Stimulated activated naive CD8-positive, alpha-beta T cell treated with anti-CD3 and anti-CD28 coated beads, Interleukin-15, amount 100 ng/mL, for 72 hours (primary cell): ENCODE measurements around the gene RNF208.

Source experiments
- ATAC-seq: fragments of 150-1000 bp; cut with Tn5 transposase; 2 replicates; pipeline ENCODE4 v1.10.0; 2021; ENCODE audit warnings: mild to moderate bottlenecking, moderate library complexity
- DNase-seq, 2 donors: peaks; one replicate each; pipeline ENCODE4 v3.0.0; 2021 to 2022
- H3K27ac Mint-ChIP-seq, 2 donors: one replicate each; pipeline ENCODE4 v1.8.0; 2022; ENCODE audit warnings: mild to moderate bottlenecking in 2 of 2, mixed read lengths in 2 of 2, moderate library complexity in 2 of 2
- H3K27me3 Mint-ChIP-seq: one replicate; pipeline ENCODE4 v1.8.0; 2022; ENCODE audit warnings: mixed read lengths
- H3K4me1 Mint-ChIP-seq: one replicate; pipeline ENCODE4 v1.8.0; 2022; ENCODE audit warnings: mild to moderate bottlenecking, mixed read lengths
- H3K4me3 Mint-ChIP-seq, 2 donors: one replicate each; pipeline ENCODE4 v1.8.0; 2022; ENCODE audit warnings: mild to moderate bottlenecking in 2 of 2, mixed read lengths in 2 of 2, moderate library complexity in 1 of 2
- H3K9me3 Mint-ChIP-seq, 2 donors: one replicate each; pipeline ENCODE4 v1.8.0; 2022; ENCODE audit warnings: mixed read lengths in 2 of 2

Gene RNF208

DNA sequence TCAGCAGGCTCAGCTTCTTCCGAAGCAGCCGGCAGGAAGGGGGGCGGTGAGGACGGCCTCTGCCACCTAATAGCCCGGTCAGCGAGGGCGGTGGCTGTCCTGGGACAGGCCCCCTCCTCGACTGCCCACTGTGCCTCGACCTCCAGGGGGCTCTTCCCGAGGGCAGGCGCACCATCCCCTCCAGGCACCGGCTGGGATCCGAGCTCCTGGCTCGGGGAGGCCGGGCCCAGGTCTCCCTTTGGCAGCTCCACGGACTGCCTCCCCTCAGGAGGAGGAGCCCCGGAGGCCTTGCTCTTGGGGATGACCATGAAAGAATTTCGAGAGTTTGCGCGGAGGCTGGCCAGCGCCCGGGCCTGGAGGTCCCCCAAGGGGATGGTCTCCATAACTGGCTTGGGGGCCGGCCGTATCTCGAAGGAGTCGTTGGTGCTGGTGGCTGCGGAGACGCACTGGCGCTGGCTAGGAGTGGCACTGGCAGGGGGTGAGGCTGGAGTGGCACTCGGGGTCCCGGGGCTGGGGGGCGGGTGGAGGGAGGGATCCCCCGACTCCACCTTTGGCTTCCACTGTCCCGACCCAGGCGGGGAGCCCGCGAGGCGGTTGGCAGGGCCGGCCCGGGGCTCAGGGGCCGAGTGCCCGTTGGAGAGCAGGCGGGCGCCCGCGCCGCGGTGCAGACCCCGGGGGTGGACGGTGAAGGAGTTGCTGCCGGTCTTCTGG, 22.5 kb downstream of the RNF208 start:
- Mint-ChIP-seq H3K27ac (no peak overlapping the region), H3K27me3 (peaks cover 15% of the 10 kb centered on the region), H3K4me1 (peaks cover 62% of the 10 kb centered on the region), H3K4me3 (peak overlapping the region; percentile 85 to 89), H3K9me3 (no peaks in the 10 kb centered on the region)
- ATAC-seq = no peak
- DNase-seq = no peak

DNA sequence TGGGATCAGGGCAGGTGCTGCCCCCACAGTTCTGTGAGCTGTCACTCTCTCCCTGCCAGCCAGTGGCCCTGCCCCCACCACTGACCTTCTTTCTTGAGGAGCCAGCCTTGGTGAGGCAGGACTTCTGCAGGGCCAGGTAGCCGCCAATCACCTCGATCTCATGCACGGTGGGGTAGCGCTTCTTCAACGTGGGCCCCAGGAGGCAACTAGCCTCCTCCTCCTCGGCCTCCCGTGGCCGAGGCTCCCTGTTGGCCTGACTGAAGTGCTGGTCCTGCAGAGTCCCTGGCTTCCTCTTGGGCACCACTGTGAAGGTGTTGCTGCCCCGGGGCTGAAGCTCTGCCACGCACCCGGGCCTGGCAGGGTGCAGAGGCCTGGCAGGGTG, 23.1 kb downstream of the RNF208 start:
- Mint-ChIP-seq H3K27me3 (peaks cover 15% of the 10 kb centered on the region), H3K9me3 (no peaks in the 10 kb centered on the region), H3K27ac (no peak overlapping the region), H3K4me3 (peak overlapping the region in 1 of 2 donors; percentile 89), H3K4me1 (peaks cover 55% of the 10 kb centered on the region)
- DNase-seq (no peak), ATAC-seq (no peak)

DNA sequence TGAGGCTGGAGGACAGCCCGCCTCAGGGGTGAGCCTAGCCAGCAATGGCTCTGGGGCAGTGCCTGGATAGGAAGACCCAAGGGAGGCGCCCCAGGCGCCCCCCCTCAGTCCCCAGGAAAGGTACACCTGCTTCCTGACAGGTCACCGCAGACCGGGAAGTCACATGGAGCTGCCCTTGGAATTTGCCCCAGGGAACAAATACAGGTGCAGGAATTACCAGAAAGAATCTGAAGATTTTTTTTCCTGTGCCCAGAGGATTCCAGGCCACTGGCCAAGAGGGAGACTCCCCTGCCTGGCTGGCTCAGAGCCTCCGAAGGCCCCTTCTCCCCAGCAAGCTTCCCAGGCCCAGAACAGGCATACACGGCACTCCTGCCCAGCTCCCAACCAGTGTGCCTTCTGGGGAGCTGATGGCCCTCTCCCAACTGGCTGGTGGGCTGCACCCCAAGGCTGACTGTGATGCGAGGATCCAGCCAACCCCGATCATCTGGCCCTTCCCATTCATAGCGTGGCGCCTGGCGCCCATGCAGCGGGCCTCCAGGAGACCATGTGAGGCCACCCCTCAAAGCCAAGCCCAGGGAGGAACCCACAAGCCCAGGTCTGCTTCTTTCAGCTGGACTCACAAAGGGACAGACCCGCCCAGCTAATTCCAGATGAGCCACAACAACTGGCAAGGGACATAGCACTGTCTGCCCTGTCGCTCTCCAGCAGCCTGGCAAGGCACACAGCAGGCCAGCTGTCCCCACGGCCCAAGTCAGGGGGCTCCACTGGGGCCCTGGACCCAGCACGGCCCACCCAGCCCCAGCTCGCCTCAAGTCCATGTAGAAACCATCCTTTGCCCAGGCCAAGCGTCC, 23.8 kb downstream of the RNF208 start:
- no peak overlapping the region for H3K27ac Mint-ChIP-seq
- H3K27me3 Mint-ChIP-seq = peaks cover 15% of the 10 kb centered on the region
- DNase-seq = no peak
- H3K4me3 Mint-ChIP-seq = peak overlapping the region in 1 of 2 donors; percentile 13
- no peak for ATAC-seq
- peaks cover 50% of the 10 kb centered on the region for H3K4me1 Mint-ChIP-seq
- H3K9me3 Mint-ChIP-seq = no peaks in the 10 kb centered on the region

DNA sequence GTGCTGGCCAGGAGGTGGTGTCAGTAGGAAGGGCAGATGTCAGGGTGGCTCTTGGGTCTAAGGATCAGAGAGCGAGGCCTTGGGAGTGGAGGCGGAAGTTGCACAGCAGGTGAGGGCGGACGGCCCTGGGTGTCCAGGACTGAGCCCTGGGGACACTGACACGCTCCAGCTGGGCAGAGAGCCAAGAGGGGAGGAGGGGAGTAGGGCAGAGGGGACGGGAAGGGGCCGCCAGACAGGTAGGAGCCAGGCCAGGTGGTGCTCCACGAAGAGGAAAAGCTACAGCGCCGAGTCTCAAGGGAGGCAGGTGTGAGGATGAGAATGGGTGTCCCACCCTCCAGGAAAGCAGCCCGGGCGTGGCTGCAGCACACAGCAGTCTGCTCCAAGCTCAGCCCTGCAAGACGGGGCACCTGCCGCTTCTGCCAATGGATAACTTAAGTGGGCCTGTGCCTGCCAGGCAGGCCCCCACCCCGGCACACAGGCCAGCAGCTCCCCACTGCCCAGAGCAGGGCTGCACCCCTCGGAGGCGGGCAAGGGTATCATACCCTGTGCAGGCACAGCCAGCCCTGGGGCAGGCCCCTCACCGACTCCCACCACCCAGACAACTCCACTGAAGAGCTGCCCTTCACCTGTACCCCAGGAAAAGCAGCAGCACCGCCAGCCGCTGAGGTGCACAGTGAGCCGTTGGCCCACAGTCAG, 26.4 kb downstream of the RNF208 start:
- Mint-ChIP-seq H3K9me3 (no peaks in the 10 kb centered on the region), H3K4me1 (peaks cover 32% of the 10 kb centered on the region), H3K4me3 (no peak overlapping the region), H3K27ac (no peak overlapping the region), H3K27me3 (peaks cover 15% of the 10 kb centered on the region)
- DNase-seq (no peak), ATAC-seq (no peak)

DNA sequence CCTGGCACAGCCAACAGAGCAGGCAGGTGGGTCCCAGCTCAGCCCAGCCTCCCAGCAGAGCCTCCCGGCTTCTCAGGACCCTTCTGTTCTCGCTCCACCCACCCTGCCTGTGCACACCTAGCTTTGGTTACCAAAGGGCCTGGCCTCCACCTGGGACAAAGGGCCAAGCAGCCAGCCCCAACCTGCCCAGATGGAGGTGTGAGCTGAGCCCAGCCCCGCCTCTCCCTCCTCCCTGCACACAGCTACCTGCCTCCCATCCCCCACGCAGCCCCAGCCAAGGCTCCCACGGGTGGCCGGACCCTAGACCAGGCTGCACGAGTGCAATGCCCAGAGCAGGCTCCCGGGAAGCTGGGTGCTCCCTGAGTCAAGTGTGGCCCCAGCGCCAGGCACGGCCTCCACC, 27.1 kb downstream of the RNF208 start:
- no peak for DNase-seq
- Mint-ChIP-seq H3K4me1 (peaks cover 40% of the 10 kb centered on the region), H3K27me3 (peaks cover 15% of the 10 kb centered on the region), H3K4me3 (no peak overlapping the region), H3K9me3 (no peaks in the 10 kb centered on the region), H3K27ac (no peak overlapping the region)
- ATAC-seq = no peak

DNA sequence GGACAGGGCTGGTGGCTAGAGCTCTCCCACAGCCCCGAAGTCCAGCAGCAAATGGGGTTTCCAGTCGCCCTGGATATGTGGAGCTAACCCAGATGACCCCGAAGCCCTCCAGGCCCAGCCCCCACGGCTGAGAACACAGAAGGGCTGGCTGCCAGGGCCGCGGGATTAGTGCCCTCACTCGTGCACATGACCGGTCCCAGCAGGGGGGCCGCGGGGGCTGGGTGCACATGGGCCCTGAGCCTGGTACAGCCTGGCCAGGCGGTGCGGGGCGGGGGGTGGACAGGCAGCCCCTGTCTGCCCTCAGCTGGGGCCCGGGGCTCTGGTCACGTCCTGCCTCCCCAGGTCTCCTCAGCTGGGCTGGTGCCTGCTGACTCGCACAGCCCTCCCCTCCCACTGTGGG, 27.7 kb downstream of the RNF208 start:
- peak; percentile 11 for ATAC-seq
- no peaks in the 10 kb centered on the region for H3K9me3 Mint-ChIP-seq
- H3K4me1 Mint-ChIP-seq = peaks cover 40% of the 10 kb centered on the region
- no peak overlapping the region for H3K27ac Mint-ChIP-seq
- H3K4me3 Mint-ChIP-seq = no peak overlapping the region
- no peak for DNase-seq
- H3K27me3 Mint-ChIP-seq = peaks cover 10% of the 10 kb centered on the region

- ATAC-seq (no peak), DNase-seq (no peak)
- H3K9me3 Mint-ChIP-seq = no peaks in the 10 kb centered on the region
- peak overlapping the region in 1 of 2 donors; percentile 63 for H3K27ac Mint-ChIP-seq
- peaks cover 40% of the 10 kb centered on the region for H3K4me1 Mint-ChIP-seq
- peaks cover 4% of the 10 kb centered on the region for H3K27me3 Mint-ChIP-seq
- H3K4me3 Mint-ChIP-seq = no peak overlapping the region
Measured at GRCh38 chr9:137193771-137194170, 28.3 kb downstream of the RNF208 start.

DNA sequence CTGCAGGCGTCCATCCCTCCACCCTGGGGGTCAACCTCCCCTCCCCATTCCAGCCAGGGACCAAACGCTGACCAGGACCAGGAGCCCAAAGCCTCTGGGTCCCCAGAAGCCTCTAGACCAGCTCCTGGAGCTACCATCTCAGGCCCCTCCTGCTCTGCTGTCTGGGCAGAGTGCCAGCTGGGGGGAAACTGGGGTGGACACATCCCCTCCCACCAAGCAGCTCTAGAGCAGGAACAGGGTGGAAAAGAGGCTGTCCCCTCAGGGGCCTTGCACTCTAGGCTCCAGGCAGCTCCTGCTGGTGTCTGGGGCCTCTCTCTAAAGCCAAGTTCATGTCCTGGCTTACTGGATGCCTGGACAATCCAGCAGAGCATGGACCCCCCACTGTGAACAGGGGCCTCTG, 29.2 kb downstream of the RNF208 start:
- Mint-ChIP-seq H3K9me3 (no peaks in the 10 kb centered on the region), H3K27ac (no peak overlapping the region), H3K27me3 (no peaks in the 10 kb centered on the region), H3K4me3 (no peak overlapping the region), H3K4me1 (peaks cover 30% of the 10 kb centered on the region)
- ATAC-seq (no peak), DNase-seq (no peak)

DNA sequence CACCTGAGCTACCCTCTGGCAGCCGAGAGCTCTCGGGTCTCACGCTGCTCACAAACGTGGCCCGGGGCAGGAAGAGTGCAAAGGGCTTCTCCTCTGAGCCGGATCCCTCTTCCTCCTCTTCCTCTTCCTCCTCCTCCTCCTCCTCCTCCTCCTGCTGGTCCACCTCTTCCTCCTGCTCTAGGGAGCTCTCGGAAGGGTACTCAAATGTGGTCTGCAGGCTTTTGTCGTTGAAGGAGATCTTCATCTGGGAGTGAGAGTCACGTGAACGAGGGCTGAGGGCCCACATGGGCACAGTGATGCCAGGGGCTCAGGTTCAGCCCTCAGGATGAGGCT, 29.6 kb downstream of the RNF208 start:
- H3K4me1 Mint-ChIP-seq = peaks cover 30% of the 10 kb centered on the region
- DNase-seq (no peak), ATAC-seq (no peak)
- no peak overlapping the region for H3K4me3 Mint-ChIP-seq
- no peak overlapping the region for H3K27ac Mint-ChIP-seq
- no peaks in the 10 kb centered on the region for H3K9me3 Mint-ChIP-seq
- no peaks in the 10 kb centered on the region for H3K27me3 Mint-ChIP-seq

DNA sequence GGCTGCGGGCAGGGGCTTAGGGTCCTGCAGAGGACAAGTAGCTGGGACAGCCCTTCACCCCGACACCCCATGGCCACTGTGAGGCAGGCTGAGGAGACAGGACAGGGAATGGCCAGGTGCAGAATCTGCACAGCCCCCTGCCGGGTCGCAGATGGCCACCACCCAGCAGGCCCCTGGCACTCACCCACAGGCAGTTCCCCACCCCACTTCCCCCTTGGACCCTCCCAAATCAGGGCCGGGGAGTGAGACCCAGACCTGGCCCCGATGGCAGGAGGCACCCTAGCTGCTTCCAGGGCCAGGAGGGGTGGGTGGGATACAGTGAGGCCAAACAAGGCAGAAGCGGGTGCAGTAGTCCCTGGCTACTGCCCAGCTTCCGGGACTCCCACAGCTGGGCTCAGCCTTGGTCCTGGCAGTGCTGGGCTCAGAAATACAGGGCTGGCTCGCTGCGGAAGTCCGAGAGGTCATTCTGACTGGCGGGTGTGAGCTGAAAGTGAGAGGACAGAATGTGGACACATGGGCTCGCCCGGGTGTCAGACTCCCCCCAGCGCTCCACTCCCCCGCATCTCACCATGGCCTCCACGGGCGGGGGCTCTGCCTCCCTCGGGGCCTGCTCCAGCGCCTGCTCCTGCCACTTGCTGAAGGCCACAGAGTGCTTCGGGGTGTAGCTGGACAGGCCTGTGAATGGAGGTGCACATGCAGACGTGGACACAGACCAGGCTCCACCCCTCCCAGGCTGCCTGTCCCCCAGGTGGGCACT, 30.2 kb downstream of the RNF208 start:
- Mint-ChIP-seq H3K4me1 (peaks cover 35% of the 10 kb centered on the region), H3K27ac (no peak overlapping the region), H3K9me3 (no peaks in the 10 kb centered on the region), H3K4me3 (no peak overlapping the region), H3K27me3 (no peaks in the 10 kb centered on the region)
- ATAC-seq (no peak), DNase-seq (no peak)

DNA sequence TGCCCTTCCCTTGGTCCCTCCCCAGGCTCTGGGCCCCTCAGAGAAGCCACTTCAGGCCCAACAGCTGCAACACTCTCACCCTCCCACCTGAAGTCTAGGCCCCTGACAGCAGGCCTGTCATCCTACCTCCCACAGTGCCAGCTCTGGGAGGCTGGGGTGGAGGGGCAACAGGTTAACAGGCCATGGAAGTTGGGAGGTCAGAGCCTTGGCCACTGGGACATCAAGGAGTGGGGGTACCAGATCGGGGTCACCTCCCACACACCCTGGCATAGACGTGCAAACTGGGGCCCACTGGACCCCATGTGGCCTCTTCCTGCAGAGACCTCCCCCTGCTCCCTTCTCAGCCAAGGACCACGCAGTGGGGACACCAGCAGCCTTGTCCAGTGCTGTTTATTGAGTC, 30.8 kb downstream of the RNF208 start:
- Mint-ChIP-seq H3K9me3 (no peaks in the 10 kb centered on the region), H3K4me3 (peak overlapping the region in 1 of 2 donors; percentile 70), H3K27me3 (no peaks in the 10 kb centered on the region), H3K4me1 (peaks cover 41% of the 10 kb centered on the region), H3K27ac (no peak overlapping the region)
- no peak for ATAC-seq
- no peak for DNase-seq

GRCh38 chr9:137190315-137190856, 31.7 kb downstream of the RNF208 start:
- DNase-seq (no peak), ATAC-seq (no peak)
- H3K4me1 Mint-ChIP-seq = peaks cover 49% of the 10 kb centered on the region
- no peaks in the 10 kb centered on the region for H3K9me3 Mint-ChIP-seq
- H3K27ac Mint-ChIP-seq = peak overlapping the region; percentile 78 to 95
- peak overlapping the region; percentile 91 to 98 for H3K4me3 Mint-ChIP-seq
- H3K27me3 Mint-ChIP-seq = no peaks in the 10 kb centered on the region

DNA sequence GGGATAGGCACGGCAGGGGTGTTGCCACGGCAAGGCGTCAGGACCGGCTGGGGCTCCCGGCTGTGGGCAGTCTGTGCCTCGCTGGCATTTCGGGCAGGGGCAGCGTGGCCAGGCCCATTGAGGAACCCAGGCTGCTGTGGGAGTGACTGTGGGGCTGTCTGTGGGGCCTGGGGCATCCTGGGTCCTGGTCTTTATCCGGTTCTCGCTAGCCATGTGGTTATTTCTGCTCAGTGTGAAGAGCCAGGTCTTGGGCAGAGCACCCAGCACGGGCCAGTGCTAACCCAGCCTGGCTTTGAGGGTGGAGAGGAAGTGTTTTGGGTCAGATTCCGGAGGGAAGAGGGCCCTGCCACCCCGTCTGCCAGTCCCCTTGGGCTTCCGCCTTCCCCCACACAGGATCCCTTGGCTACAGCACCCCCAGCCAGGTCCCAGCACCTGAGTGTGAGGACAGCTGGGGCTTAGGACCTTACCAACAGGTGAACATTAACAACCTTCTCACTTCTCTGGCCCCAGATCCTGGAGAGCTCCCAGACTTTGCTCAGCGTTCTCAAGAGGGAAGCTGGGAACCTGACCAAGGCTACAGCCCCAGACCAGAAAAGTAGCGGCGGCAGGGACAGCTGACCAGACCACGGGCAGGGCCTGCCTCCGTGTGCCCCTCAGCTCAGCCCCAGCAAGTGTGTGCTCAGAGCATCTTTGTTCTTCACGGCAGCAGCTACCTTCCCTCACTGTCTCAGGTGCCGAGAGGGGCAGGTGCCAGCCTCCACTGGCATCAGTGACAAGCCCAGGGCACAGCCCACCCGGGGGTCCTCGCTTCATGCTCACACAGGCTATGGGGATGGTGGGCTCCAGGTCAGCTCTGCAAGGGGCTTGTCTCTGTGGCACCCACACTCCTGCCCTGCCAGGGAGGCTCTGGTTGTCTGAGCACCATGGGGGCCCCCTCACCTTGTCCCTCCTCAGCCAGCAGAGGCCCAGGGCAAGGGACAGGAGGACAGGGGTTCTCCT, 32.4 kb downstream of the RNF208 start:
- Mint-ChIP-seq H3K27me3 (no peaks in the 10 kb centered on the region), H3K4me3 (peak overlapping the region; percentile 91 to 98), H3K9me3 (no peaks in the 10 kb centered on the region), H3K4me1 (peaks cover 54% of the 10 kb centered on the region), H3K27ac (peak overlapping the region; percentile 78 to 90)
- ATAC-seq = no peak
- DNase-seq = no peak
